PC-9 (cell line): ENCODE measurements around the gene NXNL2. TPM values are rescaled to one million over a fixed set of nuclear protein-coding genes. Genes with fewer than 3 reads are reported as not detected.

Experiments used
- BruUV-seq: library from RNA; stranded (reverse); fragments of 400-500 nt; replicated peaks from 2 replicates; lab custom pipeline; 2021; lab: Mats Ljungman, UMichigan
- CTCF ChIA-PET: fragments of 300-600 bp; sonication (Branson Sonifier 250); formaldehyde crosslinking; loops from one replicate; lab custom pipeline; 2022; ENCODE audit warnings: antibody characterized with exemption; lab: Charles Lee
- POLR2A ChIA-PET: fragments of 300-600 bp; sonication (Branson Sonifier 250); formaldehyde crosslinking; loops from one replicate; lab custom pipeline; 2022; ENCODE audit warnings: antibody characterized with exemption; ENCODE audit not compliant: unreplicated experiment; lab: Charles Lee
- DNase-seq, 2 experiments: peaks; one replicate each; pipeline versions ENCODE4 v3.0.0 to v3.0.0-alpha.2; 2015 to 2022; ENCODE audit warnings: mixed read lengths in 1 of 2
- H2AFZ ChIP-seq: fragments of 200-600 bp; sonication (generic); 2 replicates; pipeline ENCODE4 v1.8.1; 2017; ENCODE audit warnings: antibody characterized with exemption
- H3F3A ChIP-seq: fragments of 200-600 bp; sonication (generic); 2 replicates; pipeline ENCODE4 v1.8.1; 2017; ENCODE audit warnings: antibody characterized with exemption, mild to moderate bottlenecking, low read depth; ENCODE audit not compliant: insufficient read depth
- H3K27ac ChIP-seq: fragments of 200-600 bp; sonication (generic); 2 replicates; pipeline ENCODE4 v1.6.1; 2016; ENCODE audit warnings: mixed run types
- H3K27me3 ChIP-seq: fragments of 200-600 bp; sonication (generic); 2 replicates; pipeline ENCODE4 v1.6.1; 2016; ENCODE audit warnings: low read depth, mixed run types; ENCODE audit not compliant: insufficient read depth
- H3K36me3 ChIP-seq: fragments of 200-600 bp; sonication (generic); 2 replicates; pipeline ENCODE4 v1.6.1; 2016; ENCODE audit warnings: low read depth, mixed run types
- H3K4me1 ChIP-seq: fragments of 200-600 bp; sonication (generic); replicated peaks from 2 replicates; pipeline ENCODE4 v1.6.1; 2016; ENCODE audit warnings: mixed run types; ENCODE audit not compliant: insufficient read depth
- H3K4me2 ChIP-seq: fragments of 200-600 bp; sonication (generic); 2 replicates; pipeline ENCODE4 v1.6.1; 2017; ENCODE audit warnings: mixed run types
- H3K4me3 ChIP-seq: fragments of 200-600 bp; sonication (generic); 2 replicates; pipeline ENCODE4 v1.6.1; 2016; ENCODE audit warnings: mixed run types
- H3K79me2 ChIP-seq: fragments of 200-600 bp; sonication (generic); 2 replicates; pipeline ENCODE4 v1.6.1; 2017; ENCODE audit warnings: low read depth, mixed run types
- H3K9me2 ChIP-seq: fragments of 200-600 bp; sonication (generic); 2 replicates; pipeline ENCODE4 v1.8.1; 2017; ENCODE audit warnings: mild to moderate bottlenecking; ENCODE audit not compliant: insufficient read depth
- H3K9me3 ChIP-seq: fragments of 200-600 bp; sonication (generic); 2 replicates; pipeline ENCODE4 v1.8.1; 2016; ENCODE audit warnings: low read depth; ENCODE audit not compliant: insufficient read depth
- H4K20me1 ChIP-seq: fragments of 200-600 bp; sonication (generic); 2 replicates; pipeline ENCODE4 v1.8.1; 2017; ENCODE audit not compliant: insufficient read depth
- CTCF ChIP-seq: fragments of 200-600 bp; sonication (generic); conservative IDR thresholded peaks from 2 replicates; pipeline ENCODE4 v1.6.1; 2017; ENCODE audit warnings: mixed run types, antibody characterized with exemption, mild to moderate bottlenecking, moderate library complexity
- EZH2 ChIP-seq: fragments of 200-600 bp; sonication (generic); IDR thresholded peaks from 2 replicates; pipeline ENCODE4 v1.8.0; 2017; ENCODE audit warnings: antibody characterized with exemption, low read depth
- intact Hi-C: fragments of 100-400 bp; cut with micrococcal nuclease; formaldehyde crosslinking; loops from one replicate; pipeline ENCODE4 v1.10.0; 2022; ENCODE audit not compliant: unreplicated experiment
- total RNA-seq: library from RNA; stranded (reverse); gene quantifications from 2 replicates; pipeline ENCODE4 v1.2.3, GENCODE V29; 2021

Gene NXNL2
- total RNA-seq, 1 experiment from 2014 or later, result 5.5 TPM

DNA sequence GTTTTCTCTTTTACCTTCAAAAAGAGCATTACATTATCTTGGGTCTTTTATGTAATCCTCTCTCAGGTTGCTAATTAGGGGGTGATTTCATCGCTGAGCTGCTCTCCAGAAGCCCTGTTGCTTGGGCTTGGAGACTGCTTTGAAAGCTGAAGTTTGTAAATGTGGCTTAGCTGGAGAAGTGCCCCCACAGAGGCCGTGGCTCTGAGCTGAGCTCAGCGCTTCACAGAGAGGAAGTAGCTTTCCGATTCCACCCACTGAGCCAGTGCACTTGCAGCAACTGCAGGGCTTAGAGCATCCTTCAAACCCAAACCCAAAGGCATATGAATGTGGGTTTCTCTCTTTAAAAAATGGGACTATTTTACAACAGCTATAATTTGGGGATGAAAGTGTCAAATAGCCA lies 13.7 kb upstream of the NXNL2 start:
- no peaks in the 10 kb centered on the region for H3K27me3 ChIP-seq
- no peaks in the 10 kb centered on the region for H3K9me2 ChIP-seq
- no peaks in the 10 kb centered on the region for H4K20me1 ChIP-seq
- POLR2A ChIA-PET, result no interaction called here
- DNase-seq, result no peak
- no peaks in the 10 kb centered on the region for H3K4me1 ChIP-seq
- H3K4me3 ChIP-seq, result no peak overlapping the region
- no peak overlapping the region for H3K4me2 ChIP-seq
- no peak overlapping the region for H2AFZ ChIP-seq
- BruUV-seq, result no TSS peak
- H3K9me3 ChIP-seq, result no peaks in the 10 kb centered on the region
- CTCF ChIA-PET, result no interaction called here
- no peak for TF ChIP-seq EZH2
- no peak for TF ChIP-seq CTCF
- H3K79me2 ChIP-seq, result no peaks in the 10 kb centered on the region
- no peak overlapping the region for H3K27ac ChIP-seq
- no peaks in the 10 kb centered on the region for H3F3A ChIP-seq
- intact Hi-C loops, result no loop called here
- H3K36me3 ChIP-seq, result no peaks in the 10 kb centered on the region

DNA sequence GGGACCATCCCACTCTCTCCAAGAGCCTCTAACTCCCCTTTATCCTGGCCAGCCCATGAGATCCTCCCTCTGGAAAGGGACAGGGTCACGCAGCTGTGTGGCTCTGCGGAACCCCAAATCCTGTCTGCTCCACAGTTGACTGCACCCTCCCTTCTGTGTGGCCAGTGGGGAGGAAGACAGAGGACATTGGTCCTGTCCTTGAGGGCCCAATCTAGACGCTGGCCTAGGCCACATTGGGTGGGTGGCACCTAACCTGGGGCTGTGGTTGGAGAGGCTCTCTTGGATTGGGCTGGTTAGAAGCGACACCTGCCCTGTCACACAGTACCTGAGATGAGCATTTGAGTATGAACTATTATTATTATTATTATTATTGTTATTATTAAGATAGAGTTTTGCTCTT lies 12.6 kb upstream of the NXNL2 start:
- no peak overlapping the region for H2AFZ ChIP-seq
- no peaks in the 10 kb centered on the region for H3K79me2 ChIP-seq
- H3K4me1 ChIP-seq, result no peaks in the 10 kb centered on the region
- H3K4me2 ChIP-seq, result no peak overlapping the region
- CTCF ChIA-PET, result no interaction called here
- H3K36me3 ChIP-seq, result no peaks in the 10 kb centered on the region
- H3K4me3 ChIP-seq, result no peak overlapping the region
- no peak for TF ChIP-seq CTCF
- TF ChIP-seq EZH2, result no peak
- no TSS peak for BruUV-seq
- no peak for DNase-seq
- H4K20me1 ChIP-seq, result no peaks in the 10 kb centered on the region
- H3K27me3 ChIP-seq, result no peaks in the 10 kb centered on the region
- POLR2A ChIA-PET, result no interaction called here
- H3K9me3 ChIP-seq, result no peaks in the 10 kb centered on the region
- no peak overlapping the region for H3K27ac ChIP-seq
- no peaks in the 10 kb centered on the region for H3F3A ChIP-seq
- no peaks in the 10 kb centered on the region for H3K9me2 ChIP-seq
- intact Hi-C loops, result no loop called here

DNA sequence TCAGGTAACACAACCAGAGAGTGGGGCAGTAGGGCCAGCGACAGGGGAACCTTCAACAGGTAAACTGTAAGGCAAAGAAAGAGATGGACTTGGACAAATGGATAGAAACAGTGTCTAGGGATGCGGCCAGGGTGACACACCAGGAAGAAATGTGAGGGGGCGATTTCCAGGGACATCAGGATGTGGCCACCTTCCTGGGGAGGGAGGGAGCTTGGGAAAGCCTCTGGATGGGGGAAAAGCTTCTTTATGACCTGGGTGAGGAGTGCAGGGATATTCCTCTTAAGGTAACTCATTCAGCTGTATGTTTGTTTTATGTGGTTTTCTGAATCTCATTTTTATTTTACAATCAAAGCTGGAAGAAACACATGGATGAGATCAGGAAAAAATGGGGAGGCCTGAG lies 11.9 kb upstream of the NXNL2 start:
- H3F3A ChIP-seq, result no peaks in the 10 kb centered on the region
- no peaks in the 10 kb centered on the region for H3K9me3 ChIP-seq
- no peaks in the 10 kb centered on the region for H3K9me2 ChIP-seq
- no TSS peak for BruUV-seq
- intact Hi-C loops, result no loop called here
- DNase-seq, result no peak
- no peaks in the 10 kb centered on the region for H4K20me1 ChIP-seq
- H3K4me1 ChIP-seq, result no peaks in the 10 kb centered on the region
- no peak overlapping the region for H2AFZ ChIP-seq
- H3K4me2 ChIP-seq, result no peak overlapping the region
- ChIA-PET POLR2A (no interaction called here), CTCF (interaction anchor here (0.6 kb wide), 1 partner anchor 12 kb away, joined by 4 read pairs; no protein-coding TSS in a partner anchor)
- H3K27ac ChIP-seq, result no peak overlapping the region
- no peaks in the 10 kb centered on the region for H3K79me2 ChIP-seq
- TF ChIP-seq EZH2 (no peak), CTCF (no peak)
- H3K4me3 ChIP-seq, result no peak overlapping the region
- H3K36me3 ChIP-seq, result no peaks in the 10 kb centered on the region
- H3K27me3 ChIP-seq, result no peaks in the 10 kb centered on the region
